Measurements from ENCODE around the gene PHKA1.
A peak's percentile ranks its signal among the peaks of the same experiment; 100 is the strongest.
"Not testable (repeated sequence)": the region's sequence is repeated elsewhere in the genome, so short reads cannot be mapped to it uniquely, and the experiment has no call there.

The PHKA1 gene

DNA sequence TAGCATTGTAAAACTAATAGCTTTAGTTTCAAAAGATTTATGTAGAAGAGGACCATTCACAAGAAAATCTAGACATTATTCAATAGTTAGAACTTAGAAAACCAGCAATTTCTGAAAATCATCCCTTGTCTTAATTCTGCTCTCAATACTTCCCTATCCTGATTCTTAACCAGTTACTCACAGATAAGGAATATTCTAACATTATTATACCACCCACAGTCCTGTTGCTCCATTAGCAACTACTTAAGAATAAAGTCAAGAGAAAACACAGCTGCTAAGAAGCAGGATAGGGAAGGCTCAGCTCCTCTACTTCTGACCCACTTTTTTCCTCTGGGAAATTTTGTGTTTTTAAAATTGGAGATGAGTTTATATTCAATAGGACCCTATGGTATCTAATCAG is 47.7 kb downstream of the PHKA1 start:
- no peak for DNase-seq

DNA sequence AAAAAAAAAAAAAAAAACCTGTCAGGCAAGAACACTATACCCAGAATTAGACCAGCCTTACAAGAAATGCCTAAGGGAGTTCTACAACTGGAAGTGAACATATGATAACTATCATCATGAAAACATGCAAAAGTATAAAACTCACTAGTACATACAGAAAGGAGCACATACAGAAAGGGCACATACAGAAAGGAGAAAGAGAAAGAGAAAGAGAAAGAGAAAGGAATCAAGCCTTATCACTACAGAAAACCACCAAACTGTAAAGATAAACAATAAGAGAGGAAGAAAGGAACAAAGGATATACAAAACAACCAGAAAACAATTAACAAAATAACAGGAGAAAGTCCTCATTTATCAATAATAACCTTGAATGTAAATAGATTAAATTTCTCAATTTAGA is 50.4 kb downstream of the PHKA1 start:
- DNase-seq: no peak

DNA sequence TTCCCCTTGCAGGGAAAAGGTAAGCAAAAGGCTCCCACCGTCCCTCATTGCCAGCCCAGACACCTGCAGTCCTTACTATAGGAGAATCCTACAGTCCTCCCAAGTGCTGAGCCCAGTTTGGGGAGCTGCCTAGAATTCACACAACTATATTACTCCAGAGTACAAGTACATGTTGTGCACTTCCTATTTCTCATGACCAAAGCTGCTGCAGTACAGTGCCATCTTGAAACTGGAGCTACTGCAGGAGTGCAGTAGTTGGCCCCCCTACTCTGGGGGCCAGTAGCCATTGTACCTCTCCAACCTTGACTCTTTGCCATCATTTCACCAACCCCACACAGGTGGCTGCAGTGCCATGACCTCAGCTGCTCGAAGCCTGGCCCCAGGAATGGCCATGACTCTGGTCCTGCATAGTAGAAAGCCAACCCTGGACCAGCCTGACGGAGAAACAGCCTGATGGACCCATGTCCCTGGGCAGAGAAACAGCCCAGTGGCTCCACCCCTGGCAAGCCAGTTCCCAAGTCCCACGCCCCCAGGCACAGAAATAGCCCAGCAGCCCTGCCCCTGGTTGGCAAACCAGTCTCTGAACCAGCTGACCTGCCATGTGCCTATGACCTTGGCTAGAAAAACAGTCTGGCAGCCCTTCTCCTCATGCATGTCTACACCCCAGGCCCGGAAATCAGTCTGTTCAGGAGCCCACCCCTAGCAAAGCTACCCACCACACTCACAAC is 51.9 kb downstream of the PHKA1 start:
- no peak for DNase-seq

DNA sequence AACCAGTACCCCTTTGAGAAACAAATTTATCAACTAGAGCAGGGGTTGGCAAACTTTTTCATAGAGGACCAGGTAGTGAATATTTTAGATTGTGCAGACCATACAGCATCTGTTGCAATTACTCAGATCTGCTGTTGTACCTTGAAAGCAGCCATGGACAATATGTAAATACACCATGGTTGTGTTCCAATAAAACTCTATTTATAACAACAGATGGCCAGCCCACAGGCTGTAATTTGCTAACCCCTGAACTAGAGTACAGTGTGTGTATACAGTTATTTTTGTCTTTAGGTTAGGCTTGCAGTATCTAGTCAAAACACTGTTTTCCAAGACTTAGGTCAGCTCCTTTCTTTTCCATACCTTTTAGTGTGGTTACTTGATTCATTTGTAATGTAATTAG is 54.4 kb downstream of the PHKA1 start:
- no peak for DNase-seq

GRCh38 chrX:72652082-72652481 is 62.0 kb downstream of the PHKA1 start:
- DNase-seq: no peak

DNA sequence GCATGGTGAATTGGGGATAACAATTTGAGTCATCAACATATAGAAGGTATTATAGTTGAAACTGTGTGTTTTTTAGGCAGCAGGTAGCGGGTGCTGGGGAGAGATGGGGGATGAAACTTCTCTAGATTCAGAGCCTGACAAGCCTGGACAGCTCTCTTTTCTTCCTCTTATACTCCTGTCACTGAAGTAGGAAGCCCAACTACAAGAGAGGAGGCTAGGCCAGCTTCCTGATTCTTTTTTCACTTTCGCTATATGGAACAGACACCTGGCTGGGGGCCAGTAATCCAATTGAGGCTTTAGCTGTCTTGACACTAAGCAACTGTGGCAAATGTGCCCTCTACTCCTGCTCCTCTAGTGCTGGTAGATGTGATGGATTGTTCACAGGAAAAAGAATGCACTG is 69.2 kb downstream of the PHKA1 start:
- peak; percentile 11 to 25 for DNase-seq

DNA sequence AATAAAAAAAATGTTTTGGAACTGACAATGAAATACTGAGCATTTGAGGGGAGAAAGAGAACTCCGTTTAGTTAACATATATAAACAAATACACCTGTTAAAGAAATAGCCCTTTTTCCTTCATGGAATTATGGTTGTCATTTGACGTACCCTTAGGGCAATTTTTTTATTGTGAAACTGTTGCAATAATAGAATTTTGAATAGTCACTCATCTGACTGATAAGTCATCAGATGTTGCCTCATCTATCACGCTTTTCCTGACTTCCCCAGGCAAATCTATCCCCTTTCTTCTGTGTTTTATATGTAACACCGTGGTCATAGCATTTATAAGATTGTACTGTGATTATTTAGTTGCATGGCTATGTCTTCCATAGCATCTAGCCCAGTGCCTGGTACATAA is 72.5 kb downstream of the PHKA1 start:
- DNase-seq: peak; percentile 20 to 21

- no peak for DNase-seq
Observed at GRCh38 chrX:72635930-72636329, 78.2 kb downstream of the PHKA1 start.

DNA sequence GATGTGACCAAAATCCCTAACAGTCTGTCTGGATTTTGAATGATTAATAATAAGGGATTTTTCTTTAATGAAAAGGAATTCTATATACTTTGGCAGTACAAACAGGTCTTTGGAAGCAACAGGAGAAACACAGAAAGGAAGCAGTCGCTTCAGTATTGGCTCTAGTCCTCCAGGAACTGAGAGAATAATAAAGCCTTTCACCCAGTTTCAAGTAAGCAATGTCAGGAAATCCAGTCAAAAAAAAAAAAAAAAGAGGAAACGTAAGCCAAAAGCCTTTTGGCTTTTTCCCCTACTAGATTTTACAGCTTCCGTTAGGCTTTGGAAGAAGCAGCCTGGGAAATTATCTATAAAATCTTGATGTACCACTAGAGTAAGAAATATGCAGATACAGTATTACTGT is 79.8 kb downstream of the PHKA1 start:
- peak in 1 of 2 donors; percentile 17 for DNase-seq

- DNase-seq: no peak
Observed at GRCh38 chrX:72630185-72630584, 83.9 kb downstream of the PHKA1 start.

GRCh38 chrX:72624194-72624593 is 89.9 kb downstream of the PHKA1 start:
- DNase-seq: no peak

- no peak for DNase-seq
Observed at GRCh38 chrX:72621625-72622485, 92.3 kb downstream of the PHKA1 start.

DNA sequence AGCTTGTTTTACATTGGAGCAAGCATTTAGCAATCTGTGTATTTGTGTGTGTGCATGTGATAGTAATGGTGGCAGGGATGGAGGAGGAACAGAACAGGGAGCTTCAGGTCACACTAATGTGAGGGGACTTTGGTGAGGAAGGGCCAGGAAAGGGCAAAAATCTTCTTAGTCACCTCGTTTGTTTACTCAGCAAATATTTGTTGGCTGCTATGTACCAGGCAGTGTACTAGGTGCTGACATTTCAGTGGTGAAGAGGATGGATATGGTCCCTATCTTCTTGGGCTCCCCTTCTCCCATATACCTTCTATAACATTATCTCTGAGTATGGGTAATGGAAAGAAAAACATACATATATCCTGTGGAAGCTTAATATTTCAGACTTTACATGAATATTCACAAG is 92.9 kb downstream of the PHKA1 start:
- no peak for DNase-seq

DNA sequence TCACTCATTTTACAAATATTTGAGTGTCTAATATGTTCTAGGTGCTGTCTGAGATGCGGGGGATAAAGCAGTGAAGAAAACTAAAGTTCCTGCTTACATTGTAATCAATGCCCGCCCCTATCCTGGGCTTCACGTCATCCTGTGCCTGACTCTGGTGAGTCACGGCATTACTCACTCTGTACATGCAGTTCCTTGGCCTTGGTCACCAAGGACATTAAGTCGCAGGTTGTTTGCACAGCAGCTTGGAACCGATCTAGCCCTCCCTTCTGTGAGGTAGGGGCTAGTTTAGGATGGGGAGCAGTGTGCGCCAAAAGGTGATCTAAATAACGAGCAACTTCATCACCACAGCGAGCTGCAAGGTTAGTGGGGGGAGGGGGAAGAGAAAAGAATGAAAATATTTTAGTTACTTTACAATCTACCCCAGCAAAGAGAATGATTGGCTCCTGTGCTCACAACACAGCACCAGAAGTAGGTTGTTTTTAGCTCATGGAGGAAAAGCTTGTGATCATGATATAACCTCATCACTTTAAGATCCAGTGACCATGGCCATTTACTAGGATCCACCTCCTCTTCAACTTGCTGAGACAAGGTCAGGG is 93.5 kb downstream of the PHKA1 start:
- DNase-seq: peak in 1 of 2 donors; percentile 48

DNA sequence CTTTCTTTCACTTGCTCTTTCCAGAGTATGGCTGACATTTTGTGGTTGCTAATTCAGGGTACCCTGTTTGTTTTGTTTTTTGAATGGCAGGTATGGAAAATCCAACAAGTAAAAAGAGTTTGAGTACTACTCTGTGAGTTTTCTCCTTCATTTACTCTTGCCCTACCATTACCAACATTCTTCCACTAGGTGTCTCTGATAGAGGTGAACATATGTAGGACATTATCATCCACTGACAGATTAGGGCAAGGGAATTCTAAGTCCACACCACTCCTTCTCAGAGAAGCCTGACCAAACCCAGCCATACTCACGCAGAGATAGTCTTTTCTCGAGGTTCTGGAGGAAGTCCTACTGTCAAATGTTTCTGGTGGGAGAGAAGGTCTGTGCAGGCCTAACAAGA is 104.8 kb downstream of the PHKA1 start:
- DNase-seq: no peak

DNA sequence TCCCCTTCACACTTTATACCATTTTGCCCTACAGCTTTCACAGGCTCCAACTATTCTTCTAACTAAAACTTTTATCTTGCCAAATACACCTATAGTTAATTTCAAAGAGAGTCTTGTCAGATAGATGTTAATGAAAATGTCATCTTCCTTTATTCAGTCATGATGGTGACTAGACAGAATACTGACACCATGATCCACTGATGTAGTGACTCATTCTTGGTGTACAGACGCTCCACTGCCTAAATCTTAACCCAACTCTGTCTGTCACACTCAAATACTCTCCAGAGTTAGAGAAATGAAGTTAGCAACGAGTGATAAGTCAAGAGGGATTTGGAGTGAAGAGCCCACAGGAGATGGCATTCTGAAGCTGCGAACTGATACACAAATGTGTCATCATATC is 109.4 kb downstream of the PHKA1 start:
- no peak for DNase-seq

DNA sequence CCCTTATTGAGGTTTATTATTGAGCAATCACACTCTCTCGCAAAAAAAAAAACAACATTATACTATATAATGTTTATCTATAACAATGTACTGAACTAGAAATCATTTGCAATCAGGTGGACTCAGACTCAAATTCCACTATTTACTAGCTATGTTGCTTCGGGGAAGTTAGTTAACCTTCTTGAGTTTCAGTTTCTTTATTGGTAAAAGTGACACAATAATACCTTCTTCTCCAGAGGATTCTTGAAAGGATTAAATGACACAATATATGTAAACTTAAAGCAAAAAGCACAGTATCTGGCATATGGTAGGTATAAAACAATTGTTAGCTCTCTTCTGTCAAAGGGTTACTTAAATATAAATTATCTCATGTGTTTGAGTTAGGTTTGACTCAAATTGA is 110.0 kb downstream of the PHKA1 start:
- DNase-seq: no peak

DNA sequence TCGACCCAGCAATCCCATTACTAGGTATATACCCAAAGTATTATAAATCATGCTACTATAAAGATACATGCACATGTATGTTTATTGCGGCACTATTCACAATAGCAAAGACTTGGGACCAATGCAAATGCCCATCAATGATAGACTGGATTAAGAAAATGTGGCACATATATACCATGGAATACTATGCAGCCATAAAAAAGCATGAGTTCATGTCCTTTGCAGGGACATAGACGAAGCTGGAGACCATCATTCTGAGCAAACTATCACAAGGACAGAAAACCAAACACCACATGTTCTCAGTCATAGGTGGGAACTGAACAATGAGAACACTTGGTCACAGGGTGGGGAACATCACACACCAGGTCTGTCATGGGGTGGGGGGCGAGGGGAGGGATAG is 123.1 kb downstream of the PHKA1 start:
- not testable (repeated sequence) for DNase-seq

DNA sequence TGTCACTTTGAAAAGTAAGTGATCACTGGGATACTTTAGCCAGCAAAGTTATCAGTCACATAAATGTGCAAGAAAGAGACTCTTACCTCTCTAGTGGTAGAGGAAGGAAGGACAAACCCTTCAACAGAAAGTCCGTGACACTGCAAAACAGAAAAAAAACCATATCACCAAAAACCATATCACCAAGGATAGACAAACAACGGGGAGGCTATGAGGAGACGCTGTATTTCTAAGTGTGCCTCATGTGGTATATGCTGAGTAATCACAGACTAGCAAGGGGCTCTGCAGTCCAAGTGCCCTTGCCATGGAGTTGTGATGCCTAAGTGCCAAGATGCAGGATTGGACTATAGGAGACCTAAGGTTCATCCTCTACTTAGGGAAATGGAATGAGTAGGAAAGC is 129.9 kb downstream of the PHKA1 start:
- DNase-seq: no peak

- peak; percentile 52 to 58 for DNase-seq
Observed at GRCh38 chrX:72576141-72576894, 137.8 kb downstream of the PHKA1 start.

- DNase-seq: no peak
Observed at GRCh38 chrX:72573158-72573511, 141.0 kb downstream of the PHKA1 start.

DNA sequence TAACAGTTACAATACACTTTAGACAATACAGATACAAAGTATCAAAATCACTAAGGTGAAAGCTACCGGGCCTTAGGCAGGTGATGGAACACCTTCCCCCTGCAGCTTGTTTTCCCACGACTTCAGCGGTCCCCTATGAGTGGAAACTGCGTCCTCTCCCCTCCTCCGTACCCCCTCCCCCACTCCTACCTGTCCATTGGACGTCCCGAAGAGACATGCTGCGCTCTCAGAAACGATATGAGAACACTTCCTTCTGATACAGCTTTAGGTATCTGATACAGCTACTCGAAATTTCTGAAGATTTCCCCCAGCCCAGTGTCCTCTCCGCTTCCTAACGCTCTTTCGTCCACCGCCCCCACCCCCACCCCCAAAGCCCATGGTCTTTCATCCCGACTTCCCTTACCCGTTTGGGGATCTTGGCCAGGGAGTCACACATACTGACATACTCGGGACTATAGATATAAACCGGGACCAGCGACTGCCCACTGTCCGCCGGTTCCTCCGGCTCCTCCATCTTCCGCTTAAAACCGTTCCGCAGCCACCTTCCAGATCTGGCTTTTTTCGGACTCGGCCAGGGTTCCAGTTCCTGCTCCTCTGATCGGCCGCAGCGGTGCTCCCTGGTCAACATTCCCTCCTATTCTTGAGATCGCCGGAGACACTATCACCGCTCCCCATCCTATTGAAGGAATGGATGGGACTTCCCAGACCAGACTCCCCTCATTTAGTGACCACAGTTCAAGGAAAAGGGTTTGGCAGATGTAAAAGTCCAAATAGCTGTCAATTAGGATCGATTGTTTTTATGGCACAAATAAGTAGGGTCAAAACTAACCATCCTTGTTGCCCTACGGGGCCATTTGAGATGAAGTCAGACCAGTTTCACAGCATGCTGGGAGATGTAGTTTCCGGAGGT is 141.6 kb downstream of the PHKA1 start, which contains the start of gene HDAC8:
Gene HDAC8, minus strand, starts transcription at position 596 of the 910 bp plus-strand sequence. Its CDS starts 82 bp downstream, at position 514.
- DNase-seq: peak; percentile 73

Data from inflammatory macrophage (primary cell).